HG03520 (cell line): ENCODE measurements around the gene DNAH14.
"Not testable (repeated sequence)": the region's sequence is repeated elsewhere in the genome, so short reads cannot be mapped to it uniquely, and the experiment has no call there.

Source experiments
- ATAC-seq: cut with Tn5 transposase; IDR thresholded peaks from one replicate; pipeline ENCODE4 v1.9.1; 2021; ENCODE audit warnings: mild to moderate bottlenecking, moderate library complexity; ENCODE audit not compliant: unreplicated experiment

Gene DNAH14

GRCh38 chr1:224929335-224930237 is at the start of gene DNAH14:
Gene DNAH14, plus strand, starts transcription at chr1:224929675. Its CDS starts 23,028 bp downstream, at chr1:224952703.
- ATAC-seq: no peak

GRCh38 chr1:224880593-224881307 is 48.7 kb upstream of the DNAH14 start:
- no peak for ATAC-seq

GRCh38 chr1:224881308-224881692 is 48.2 kb upstream of the DNAH14 start:
- ATAC-seq: not testable (repeated sequence)

- no peak for ATAC-seq
Measured at GRCh38 chr1:224881762-224882211, 47.7 kb upstream of the DNAH14 start.

GRCh38 chr1:224882264-224882663 is 47.2 kb upstream of the DNAH14 start:
- ATAC-seq: no peak

- ATAC-seq: no peak
Measured at GRCh38 chr1:224883091-224883490, 46.4 kb upstream of the DNAH14 start.

GRCh38 chr1:224884361-224884801 is 45.1 kb upstream of the DNAH14 start:
- no peak for ATAC-seq

GRCh38 chr1:224885376-224885775 is 44.1 kb upstream of the DNAH14 start:
- not testable (repeated sequence) for ATAC-seq

GRCh38 chr1:224894915-224895314 is 34.6 kb upstream of the DNAH14 start:
- no peak for ATAC-seq

GRCh38 chr1:224896130-224896781 is 33.2 kb upstream of the DNAH14 start:
- ATAC-seq: no peak

- ATAC-seq: no peak
Measured at GRCh38 chr1:224897529-224898327, 31.7 kb upstream of the DNAH14 start.

- no peak for ATAC-seq
Measured at GRCh38 chr1:224898937-224899336, 30.5 kb upstream of the DNAH14 start.

- ATAC-seq: no peak
Measured at GRCh38 chr1:224900062-224900630, 29.3 kb upstream of the DNAH14 start.

GRCh38 chr1:224901087-224901810 is 28.2 kb upstream of the DNAH14 start:
- ATAC-seq: no peak

- no peak for ATAC-seq
Measured at GRCh38 chr1:224903955-224904354, 25.5 kb upstream of the DNAH14 start.

- no peak for ATAC-seq
Measured at GRCh38 chr1:224906340-224906739, 23.1 kb upstream of the DNAH14 start.

GRCh38 chr1:224911217-224911616 is 18.3 kb upstream of the DNAH14 start:
- no peak for ATAC-seq

- ATAC-seq: no peak
Measured at GRCh38 chr1:224914292-224914900, 15.1 kb upstream of the DNAH14 start.

- ATAC-seq: no peak
Measured at GRCh38 chr1:224919508-224919907, 10.0 kb upstream of the DNAH14 start.
